VCaP (cell line): ENCODE measurements around the gene PRDM15.

Source experiments
- H3K27ac ChIP-seq: fragments of 450-650 bp; 2 replicates; pipeline ENCODE4 v1.5.1; 2017
- CTCF ChIP-seq: fragments of 450-650 bp; conservative IDR thresholded peaks from 2 replicates; pipeline ENCODE4 v1.5.1; 2017; ENCODE audit warnings: mild to moderate bottlenecking, moderate library complexity

PRDM15 gene

DNA sequence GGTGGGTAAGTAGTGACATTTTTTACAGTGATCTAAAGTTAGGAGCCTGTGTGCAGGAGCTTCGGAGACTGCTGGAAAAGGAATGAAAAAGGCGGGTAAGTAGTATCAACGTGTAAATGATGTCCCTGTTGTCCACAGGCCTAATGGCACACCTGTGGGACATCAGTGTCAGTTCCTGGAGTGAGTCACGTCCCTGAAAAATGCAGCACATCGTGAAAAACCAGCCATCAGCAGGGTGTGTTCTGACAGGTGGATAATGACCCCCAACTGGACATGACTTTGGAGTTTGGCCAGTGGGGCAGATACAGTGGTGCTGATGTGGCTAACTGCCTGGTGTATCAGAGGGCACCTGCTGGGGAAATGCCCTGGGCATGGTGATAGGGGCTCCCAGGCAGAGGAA, 12.0 kb upstream of the PRDM15 start:
- H3K27ac ChIP-seq: no peak overlapping the region
- TF ChIP-seq CTCF: no peak

DNA sequence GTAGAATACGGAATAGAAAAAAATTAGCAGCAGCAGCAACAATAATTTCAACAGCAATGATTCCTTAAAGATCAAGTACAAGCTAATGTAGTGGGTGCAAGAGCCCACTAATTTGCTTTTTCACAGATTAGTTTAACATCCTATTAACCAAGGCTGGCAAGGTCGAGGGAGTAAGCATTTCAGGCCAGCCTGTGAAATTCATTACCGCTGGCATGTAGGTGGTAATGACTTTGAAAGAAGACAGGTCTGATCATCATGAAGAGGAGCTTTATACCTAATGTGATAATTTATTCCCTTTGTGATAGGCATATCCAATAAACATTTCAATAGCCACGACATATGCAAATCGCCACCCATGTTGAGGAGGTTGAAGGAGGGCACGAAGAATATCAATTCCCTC, 11.2 kb upstream of the PRDM15 start:
- H3K27ac ChIP-seq: no peak overlapping the region
- TF ChIP-seq CTCF: no peak

- H3K27ac ChIP-seq: no peak overlapping the region
- no peak for TF ChIP-seq CTCF
Measured at GRCh38 chr21:41888749-41889376, 9.7 kb upstream of the PRDM15 start.

DNA sequence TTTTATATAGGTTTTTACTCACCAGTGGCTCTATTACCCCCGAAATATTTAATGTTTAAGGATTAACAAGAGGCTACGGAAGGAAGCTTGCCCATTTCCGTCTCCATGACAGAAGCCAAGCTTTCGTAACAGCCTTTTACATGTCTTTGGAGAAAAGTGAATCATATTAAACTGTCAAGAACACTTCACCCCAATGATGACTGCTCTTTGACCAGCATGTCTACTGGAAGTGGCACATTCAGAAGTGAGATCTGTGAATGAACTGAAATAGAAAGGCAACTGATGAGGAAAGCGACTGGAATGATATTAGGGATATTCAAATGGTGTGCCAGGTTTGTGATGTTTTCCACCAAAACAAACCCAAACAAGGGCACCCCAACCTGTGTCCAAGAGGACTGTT, 8.5 kb upstream of the PRDM15 start:
- no peak for TF ChIP-seq CTCF
- no peak overlapping the region for H3K27ac ChIP-seq

DNA sequence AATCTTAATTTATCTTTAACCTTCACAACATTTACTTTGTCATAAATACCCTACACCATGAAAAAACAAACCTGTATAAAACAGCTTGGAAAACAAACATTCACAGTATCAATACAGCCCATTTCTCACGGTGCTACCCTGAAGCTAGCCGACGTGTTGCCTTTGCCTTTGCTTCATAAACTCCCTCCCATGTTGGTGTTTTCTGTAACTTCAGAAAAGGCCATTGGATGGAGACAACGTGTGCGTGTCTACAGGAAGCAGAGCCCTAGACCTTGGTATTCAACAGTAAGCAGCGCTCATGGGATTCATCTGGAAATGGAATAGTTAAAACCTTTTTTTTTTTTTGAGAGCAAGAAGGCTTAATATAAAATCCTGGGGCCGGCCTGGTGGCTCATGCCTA, 7.2 kb upstream of the PRDM15 start:
- H3K27ac ChIP-seq: no peak overlapping the region
- no peak for TF ChIP-seq CTCF

DNA sequence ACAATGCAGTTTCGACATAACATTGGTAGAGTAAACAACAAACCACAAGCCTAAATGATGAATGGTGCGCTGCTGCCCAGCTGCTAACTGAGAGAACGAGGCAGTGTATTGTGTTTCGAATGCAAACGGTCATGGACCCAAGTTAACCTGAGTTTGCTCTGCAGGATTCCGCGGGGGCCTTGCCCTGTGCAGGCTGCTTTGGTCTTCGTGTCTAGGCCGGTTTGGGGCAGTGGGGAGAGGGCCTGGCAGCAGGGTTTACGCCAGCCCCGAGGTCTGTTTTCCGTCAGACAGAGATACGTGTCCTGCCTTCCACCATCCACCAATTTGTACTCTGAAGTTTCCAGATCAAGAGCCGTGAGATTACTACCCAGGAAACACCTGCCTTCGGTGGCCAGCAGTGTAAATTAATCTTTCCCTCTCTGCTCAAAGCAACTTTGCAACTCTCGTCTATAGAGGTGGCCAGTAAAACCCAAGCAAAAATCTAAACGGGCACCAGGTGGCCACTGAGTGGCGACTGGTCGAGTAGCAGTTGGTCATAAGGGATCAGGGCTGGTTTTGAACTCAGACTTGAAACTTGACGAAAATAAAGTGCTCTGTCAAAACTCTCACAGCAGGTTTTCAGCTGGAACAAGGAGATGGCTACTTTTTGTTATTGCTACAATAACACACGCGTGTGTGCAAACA, 6.3 kb upstream of the PRDM15 start:
- H3K27ac ChIP-seq: no peak overlapping the region
- TF ChIP-seq CTCF: peak; percentile 21; the same call in 1 of the 2 replicates

DNA sequence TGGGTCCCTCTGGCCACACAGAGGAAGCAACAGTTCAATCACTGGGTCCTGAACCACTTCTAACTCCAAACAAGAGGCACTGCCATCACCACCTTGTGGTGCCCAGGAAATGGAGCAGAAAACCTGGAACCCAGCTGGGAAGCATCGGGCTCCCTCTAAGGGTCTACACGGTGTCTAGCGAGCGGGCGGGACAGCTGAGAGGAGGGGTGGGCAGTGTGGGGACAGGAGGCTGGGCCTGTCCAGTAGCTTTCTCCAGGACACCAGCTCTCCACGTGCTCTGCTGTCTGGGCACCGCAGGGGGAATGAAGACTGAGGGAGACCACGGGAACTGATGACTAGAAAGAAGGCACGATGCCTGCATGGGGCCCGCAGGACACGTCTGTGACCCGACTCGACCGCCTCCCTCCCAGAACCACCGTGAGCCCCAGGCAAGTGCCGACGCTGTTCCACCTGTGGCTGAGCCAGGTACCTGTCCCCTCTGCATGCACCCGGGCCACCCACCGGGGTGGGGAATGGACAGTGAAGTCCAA, 5.4 kb upstream of the PRDM15 start:
- no peak overlapping the region for H3K27ac ChIP-seq

More for the DNA sequence above, 5.4 kb upstream of the PRDM15 start:
- no peak for TF ChIP-seq CTCF
